ENCODE measurements around the gene MCL1. TPM values are rescaled to one million over a fixed set of nuclear protein-coding genes. Genes with fewer than 3 reads are reported as not detected.

The MCL1 gene
- total RNA-seq, 1 experiment from 2014 or later, result 163 TPM

DNA sequence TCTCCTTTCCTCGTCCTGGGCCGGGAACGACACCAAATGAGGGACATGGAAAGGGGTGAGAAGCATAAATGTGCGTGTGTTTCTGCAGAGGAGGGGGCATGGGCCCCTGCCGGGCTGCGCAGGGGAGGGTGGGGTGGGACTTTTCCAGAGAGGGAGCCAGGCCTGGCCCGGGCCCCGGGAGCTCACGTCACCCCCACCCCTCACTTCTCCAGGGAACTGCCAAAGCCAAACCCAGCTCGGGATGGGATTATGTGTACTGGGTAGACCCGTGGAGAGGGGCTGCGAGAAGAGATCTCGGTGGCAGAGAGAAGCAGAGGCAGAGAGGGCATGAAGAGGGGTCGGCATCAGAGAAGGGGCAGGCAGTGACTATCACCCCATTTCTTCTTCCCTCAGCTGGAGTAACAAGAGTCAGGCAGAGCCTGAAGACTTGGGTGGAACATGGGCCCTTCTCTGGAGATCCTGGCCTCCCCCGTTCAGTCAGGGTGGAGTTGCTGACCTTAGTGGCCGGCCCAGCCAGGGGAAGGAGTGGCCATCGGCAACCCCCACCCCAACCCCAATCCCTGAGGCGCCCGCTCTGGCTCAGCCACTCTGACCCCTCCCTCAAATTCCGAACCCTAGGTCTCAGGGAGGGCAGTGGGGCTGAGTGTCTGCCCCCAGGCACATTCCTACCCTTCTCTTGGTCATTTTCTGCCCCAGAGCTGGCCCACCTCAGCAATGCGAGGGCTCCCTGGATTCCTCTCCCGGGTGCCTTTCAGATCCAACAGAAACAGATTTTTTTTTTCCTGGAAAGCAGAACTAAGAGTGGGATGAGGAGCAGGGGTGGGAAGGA, 29.0 kb downstream of the MCL1 start:
- intact Hi-C loops (cut with micrococcal nuclease; ENCODE audit: unreplicated experiment), result no loop called here
- Histone ChIP-seq H3K4me3 (ENCODE audit: low read depth, low read length, poor library complexity, severe bottlenecking) (no peak overlapping the region), H3K27me3 (replicated peaks; ENCODE audit: insufficient read depth, low read depth, low read length, poor library complexity) (no peaks in the 10 kb centered on the region), H3K4me1 (ENCODE audit: insufficient read depth, low read length, poor library complexity, severe bottlenecking) (peaks cover 10% of the 10 kb centered on the region), H3K36me3 (ENCODE audit: insufficient read depth, low read length, poor library complexity, severe bottlenecking) (no peaks in the 10 kb centered on the region), H3K9me3 (ENCODE audit: low read depth, low read length, poor library complexity, severe bottlenecking) (no peaks in the 10 kb centered on the region), H3K27ac (ENCODE audit: low read depth, low read length, poor library complexity, severe bottlenecking) (no peak overlapping the region)
- POLR2A ChIA-PET (ENCODE audit: low non-redundant PET), result no interaction called here
- CTCF ChIA-PET, result interaction anchor here (1.0 to 2.1 kb wide), 2 partner anchors 10 kb away, joined by 5 to 13 read pairs; no protein-coding TSS in a partner anchor
- no peak for DNase-seq (ENCODE audit: low spot score)
- TF ChIP-seq, protein P1, sequence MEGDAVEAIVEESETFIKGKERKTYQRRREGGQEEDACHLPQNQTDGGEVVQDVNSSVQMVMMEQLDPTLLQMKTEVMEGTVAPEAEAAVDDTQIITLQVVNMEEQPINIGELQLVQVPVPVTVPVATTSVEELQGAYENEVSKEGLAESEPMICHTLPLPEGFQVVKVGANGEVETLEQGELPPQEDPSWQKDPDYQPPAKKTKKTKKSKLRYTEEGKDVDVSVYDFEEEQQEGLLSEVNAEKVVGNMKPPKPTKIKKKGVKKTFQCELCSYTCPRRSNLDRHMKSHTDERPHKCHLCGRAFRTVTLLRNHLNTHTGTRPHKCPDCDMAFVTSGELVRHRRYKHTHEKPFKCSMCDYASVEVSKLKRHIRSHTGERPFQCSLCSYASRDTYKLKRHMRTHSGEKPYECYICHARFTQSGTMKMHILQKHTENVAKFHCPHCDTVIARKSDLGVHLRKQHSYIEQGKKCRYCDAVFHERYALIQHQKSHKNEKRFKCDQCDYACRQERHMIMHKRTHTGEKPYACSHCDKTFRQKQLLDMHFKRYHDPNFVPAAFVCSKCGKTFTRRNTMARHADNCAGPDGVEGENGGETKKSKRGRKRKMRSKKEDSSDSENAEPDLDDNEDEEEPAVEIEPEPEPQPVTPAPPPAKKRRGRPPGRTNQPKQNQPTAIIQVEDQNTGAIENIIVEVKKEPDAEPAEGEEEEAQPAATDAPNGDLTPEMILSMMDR (conservative IDR thresholded peaks at IDR 0.05; ENCODE audit: low read depth, low read length), result no peak
- no peak for TF ChIP-seq EZH2 (IDR thresholded peaks at IDR 0.05; ENCODE audit: borderline replicate concordance, low read depth, low read length, poor library complexity, severe bottlenecking)
- BruUV-seq (replicated peaks), result no TSS peak

DNA sequence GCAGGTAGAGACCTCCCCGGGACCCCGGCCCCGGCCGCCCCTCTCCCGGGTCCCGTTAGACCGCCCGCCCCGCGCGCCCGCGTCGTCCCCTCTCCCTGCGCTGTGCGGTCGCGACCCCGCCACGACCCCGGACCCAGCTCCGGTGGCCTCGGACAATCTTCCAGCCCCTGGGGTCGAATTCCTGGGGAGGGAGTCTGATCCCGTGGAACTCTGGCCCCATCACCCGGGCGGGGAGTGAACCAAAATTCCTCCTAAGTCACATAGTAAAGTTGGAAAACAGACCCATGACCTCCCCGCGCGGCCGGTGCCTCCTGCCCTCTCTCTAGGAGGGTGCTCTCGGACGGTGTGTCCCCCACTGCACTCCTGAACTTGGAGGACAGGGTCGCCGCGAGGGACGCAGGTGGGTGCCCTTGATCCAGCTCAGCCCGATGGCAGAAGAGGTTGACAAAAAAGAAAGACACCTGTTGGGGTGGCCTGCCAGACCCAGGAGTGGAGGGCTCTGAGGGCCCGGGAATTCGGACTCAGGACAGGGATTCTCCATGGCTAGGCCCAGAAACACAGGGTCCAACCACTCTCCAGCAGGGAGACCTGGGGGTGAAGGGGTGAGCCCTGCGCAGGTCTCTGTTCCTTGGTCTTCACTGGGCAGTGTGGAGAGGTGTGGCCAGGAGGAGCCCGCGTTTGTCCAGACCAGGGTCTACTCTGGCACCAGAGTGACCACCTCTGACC, 29.8 kb downstream of the MCL1 start:
- DNase-seq (ENCODE audit: low spot score), result no peak

More for the DNA sequence above, 29.8 kb downstream of the MCL1 start:
- TF ChIP-seq, protein P1 (conservative IDR thresholded peaks at IDR 0.05; ENCODE audit: low read depth, low read length), result no peak
- no peak for TF ChIP-seq EZH2 (IDR thresholded peaks at IDR 0.05; ENCODE audit: borderline replicate concordance, low read depth, low read length, poor library complexity, severe bottlenecking)
- CTCF ChIA-PET, result interaction anchor here (1.0 kb wide), 1 partner anchor 11 kb away, joined by 5 read pairs; no protein-coding TSS in a partner anchor
- H3K36me3 ChIP-seq (ENCODE audit: insufficient read depth, low read length, poor library complexity, severe bottlenecking), result no peaks in the 10 kb centered on the region
- intact Hi-C loops (cut with micrococcal nuclease; ENCODE audit: unreplicated experiment), result no loop called here
- BruUV-seq (replicated peaks), result no TSS peak
- no peaks in the 10 kb centered on the region for H3K27me3 ChIP-seq (replicated peaks; ENCODE audit: insufficient read depth, low read depth, low read length, poor library complexity)
- POLR2A ChIA-PET (ENCODE audit: low non-redundant PET), result no interaction called here
- no peaks in the 10 kb centered on the region for H3K9me3 ChIP-seq (ENCODE audit: low read depth, low read length, poor library complexity, severe bottlenecking)
- H3K27ac ChIP-seq (ENCODE audit: low read depth, low read length, poor library complexity, severe bottlenecking), result no peak overlapping the region
- H3K4me1 ChIP-seq (ENCODE audit: insufficient read depth, low read length, poor library complexity, severe bottlenecking), result peaks cover 10% of the 10 kb centered on the region
- peak overlapping the region; percentile 54 for H3K4me3 ChIP-seq (ENCODE audit: low read depth, low read length, poor library complexity, severe bottlenecking)

Measured in A673 (cell line).